NB4 (cell line): ENCODE measurements around the gene KIF16B.

Experiments
- DNase-seq: peaks from one replicate; pipeline ENCODE4 v3.0.0; 2010; ENCODE audit warnings: low read depth
- H3K4me3 ChIP-seq: one replicate; pipeline ENCODE4 v1.5.1; 2011; ENCODE audit warnings: mild to moderate bottlenecking, low read depth, low read length, moderate library complexity
- MYC ChIP-seq: IDR thresholded peaks from 2 replicates; pipeline ENCODE4 v1.6.1; 2011; ENCODE audit warnings: low read depth, low read length
- POLR2A ChIP-seq: IDR thresholded peaks from 2 replicates; pipeline ENCODE4 v1.6.1; 2011; ENCODE audit warnings: mild to moderate bottlenecking; ENCODE audit not compliant: insufficient read length; ENCODE audit errors: extremely low read depth
- TF ChIP-seq, protein P1 (sequence below): IDR thresholded peaks from 2 replicates; pipeline ENCODE4 v1.6.1; 2011; ENCODE audit warnings: low read depth, low read length
- TF ChIP-seq, protein P2 (sequence below): IDR thresholded peaks from one replicate; pipeline ENCODE4 v1.5.1; 2012; ENCODE audit warnings: low read depth, low read length

Gene KIF16B

DNA sequence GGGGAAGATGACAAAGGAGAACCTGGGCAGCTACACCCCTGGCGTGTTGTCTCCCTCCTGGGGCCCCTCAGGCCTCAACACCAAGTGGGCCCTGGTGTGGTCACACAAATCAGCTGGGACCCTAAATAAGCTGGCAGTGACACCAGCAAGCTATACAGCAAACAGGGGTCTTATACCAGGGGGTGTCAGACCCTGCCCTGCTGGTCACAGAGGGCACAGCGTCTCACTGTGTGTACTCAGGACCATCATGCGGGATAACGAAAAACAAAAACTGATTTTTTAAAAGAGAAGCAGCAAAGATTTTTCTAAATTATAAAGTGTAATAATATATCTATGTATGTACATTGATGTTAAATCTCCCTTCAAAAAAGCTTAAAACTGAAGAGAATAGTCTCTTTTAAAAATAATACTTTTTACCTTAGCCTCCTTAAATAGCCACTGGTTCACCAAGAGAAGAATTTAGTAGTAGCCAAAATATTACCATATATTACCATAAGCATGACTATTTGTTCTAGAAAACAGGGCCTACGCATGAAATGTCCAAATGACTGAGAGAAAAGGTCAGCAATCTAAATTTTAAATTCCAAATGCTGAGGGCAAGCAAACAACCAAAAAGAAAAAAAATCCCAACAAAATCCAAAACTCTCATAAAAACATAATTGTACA lies 220.4 kb downstream of the KIF16B start:
- TF ChIP-seq, protein P1, sequence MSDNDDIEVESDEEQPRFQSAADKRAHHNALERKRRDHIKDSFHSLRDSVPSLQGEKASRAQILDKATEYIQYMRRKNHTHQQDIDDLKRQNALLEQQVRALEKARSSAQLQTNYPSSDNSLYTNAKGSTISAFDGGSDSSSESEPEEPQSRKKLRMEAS = no peak
- TF ChIP-seq MYC (no peak), POLR2A (no peak)
- TF ChIP-seq, protein P2, sequence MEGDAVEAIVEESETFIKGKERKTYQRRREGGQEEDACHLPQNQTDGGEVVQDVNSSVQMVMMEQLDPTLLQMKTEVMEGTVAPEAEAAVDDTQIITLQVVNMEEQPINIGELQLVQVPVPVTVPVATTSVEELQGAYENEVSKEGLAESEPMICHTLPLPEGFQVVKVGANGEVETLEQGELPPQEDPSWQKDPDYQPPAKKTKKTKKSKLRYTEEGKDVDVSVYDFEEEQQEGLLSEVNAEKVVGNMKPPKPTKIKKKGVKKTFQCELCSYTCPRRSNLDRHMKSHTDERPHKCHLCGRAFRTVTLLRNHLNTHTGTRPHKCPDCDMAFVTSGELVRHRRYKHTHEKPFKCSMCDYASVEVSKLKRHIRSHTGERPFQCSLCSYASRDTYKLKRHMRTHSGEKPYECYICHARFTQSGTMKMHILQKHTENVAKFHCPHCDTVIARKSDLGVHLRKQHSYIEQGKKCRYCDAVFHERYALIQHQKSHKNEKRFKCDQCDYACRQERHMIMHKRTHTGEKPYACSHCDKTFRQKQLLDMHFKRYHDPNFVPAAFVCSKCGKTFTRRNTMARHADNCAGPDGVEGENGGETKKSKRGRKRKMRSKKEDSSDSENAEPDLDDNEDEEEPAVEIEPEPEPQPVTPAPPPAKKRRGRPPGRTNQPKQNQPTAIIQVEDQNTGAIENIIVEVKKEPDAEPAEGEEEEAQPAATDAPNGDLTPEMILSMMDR = no peak
- DNase-seq = no peak
- no peak overlapping the region for H3K4me3 ChIP-seq

DNA sequence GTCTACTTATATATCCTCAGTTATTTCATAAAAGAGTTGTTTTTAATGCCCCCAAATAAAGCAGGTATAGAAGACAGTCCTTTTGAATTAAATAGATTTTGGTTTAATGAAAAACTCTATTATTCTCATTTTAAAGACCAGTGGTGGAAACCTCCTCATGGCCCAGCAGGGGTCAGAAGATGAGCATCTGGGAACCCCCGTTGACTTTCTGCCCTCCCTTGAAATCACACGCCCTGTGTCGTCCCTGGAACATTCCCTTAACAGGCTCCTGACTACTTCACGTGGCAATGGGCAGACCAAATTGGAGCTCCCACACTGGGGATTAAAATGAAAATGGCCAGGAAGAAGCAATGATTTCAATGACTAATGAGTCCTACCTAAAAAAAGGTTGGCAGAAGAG lies 220.9 kb downstream of the KIF16B start:
- no peak overlapping the region for H3K4me3 ChIP-seq
- no peak for TF ChIP-seq MYC
- TF ChIP-seq, protein P2 = no peak
- TF ChIP-seq, protein P1 = no peak
- TF ChIP-seq POLR2A = no peak
- DNase-seq = no peak

DNA sequence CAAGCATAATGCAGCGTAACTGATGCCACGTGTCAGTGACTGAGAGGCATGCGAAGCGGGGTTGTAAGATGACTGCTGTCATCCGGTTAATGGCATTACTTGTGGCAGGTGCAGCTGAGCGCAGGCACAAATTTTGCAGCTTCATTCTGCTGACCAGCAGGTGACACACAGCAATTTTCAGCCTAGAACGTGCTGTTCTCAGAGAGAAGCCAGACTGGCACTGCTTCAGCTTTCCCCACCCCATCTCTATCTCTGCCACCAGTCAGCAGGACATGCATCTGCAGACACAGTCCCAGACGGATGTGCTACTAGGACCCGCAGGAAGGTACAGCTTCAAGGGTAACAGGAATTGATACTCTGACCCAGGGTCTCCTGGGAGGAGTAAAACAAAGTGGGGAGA lies 221.8 kb downstream of the KIF16B start:
- no peak overlapping the region for H3K4me3 ChIP-seq
- no peak for DNase-seq
- TF ChIP-seq POLR2A (no peak), MYC (no peak)
- TF ChIP-seq, protein P1 = no peak
- TF ChIP-seq, protein P2 = no peak

DNA sequence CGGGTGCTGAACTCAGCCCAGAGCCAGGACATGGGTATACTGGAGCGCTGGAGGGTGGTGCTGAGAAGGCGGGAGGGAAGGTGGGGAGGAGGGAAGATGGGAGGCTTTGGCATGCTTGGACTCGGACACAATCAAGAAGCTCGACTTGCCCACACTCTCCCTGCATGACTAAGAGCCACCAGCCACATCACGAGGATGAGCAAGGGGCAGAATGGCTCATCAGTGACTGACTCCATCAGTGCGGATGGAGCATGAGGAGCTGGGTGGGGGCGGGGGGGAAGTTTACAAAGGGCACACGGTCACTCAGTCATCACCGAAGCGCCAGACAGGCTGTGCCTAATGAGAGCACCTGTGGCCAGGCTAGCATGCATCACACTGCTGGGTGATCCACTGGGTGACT lies 222.8 kb downstream of the KIF16B start:
- no peak for DNase-seq
- TF ChIP-seq MYC (no peak), POLR2A (no peak)
- TF ChIP-seq, protein P1 = no peak
- TF ChIP-seq, protein P2 = no peak
- H3K4me3 ChIP-seq = no peak overlapping the region

DNA sequence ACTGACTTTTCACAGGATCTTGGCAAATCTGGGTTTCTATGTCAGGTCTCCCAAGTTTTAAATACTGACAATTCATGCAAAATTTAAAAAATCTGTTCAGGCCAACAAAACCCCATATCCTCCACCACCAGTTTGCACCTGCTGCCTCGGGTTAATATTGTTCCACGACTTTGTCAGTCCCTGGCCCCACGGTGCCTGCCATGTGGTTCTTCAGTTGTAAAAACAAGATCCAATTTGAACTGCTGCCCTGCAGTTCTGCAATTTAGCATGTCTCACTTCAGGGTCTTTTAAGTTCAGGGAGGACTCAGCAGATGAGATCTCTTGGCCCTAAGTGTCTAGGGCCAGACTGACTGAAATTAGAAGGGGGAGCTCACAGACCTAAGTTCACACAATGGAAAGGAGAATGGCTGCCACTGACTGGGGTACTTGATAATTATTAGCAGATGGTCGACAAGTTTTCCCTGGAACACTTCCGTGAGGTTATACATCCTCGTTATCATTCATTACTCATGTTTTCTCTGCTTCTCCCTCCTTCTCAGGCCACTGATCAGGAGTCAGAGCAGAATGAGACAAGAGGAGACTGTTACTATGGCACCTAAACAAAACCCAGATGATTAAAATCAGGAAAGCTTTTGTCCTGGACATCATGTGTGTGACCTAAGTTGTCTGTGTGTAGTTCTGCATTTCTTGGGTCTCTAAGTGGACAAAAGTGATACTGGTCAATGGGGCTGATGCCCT lies 223.6 kb downstream of the KIF16B start:
- DNase-seq = no peak

More for the DNA sequence above, 223.6 kb downstream of the KIF16B start:
- TF ChIP-seq, protein P1 = no peak
- TF ChIP-seq MYC (no peak), POLR2A (no peak)
- TF ChIP-seq, protein P2 = no peak
- no peak overlapping the region for H3K4me3 ChIP-seq
